CD14-positive monocyte (primary cell): ENCODE results near the gene TTC21A. TPM values are rescaled to one million over a fixed set of nuclear protein-coding genes. Genes with fewer than 3 reads are reported as not detected.

Experiments
- DNase-seq, 3 donors: peaks; one replicate each; pipeline ENCODE4 v3.0.0-alpha.2; 2011 to 2022
- H2AFZ ChIP-seq: 2 replicates; pipeline ENCODE4 v1.6.0; 2012; ENCODE audit warnings: mild to moderate bottlenecking, low read depth, low read length, inconsistent platforms; ENCODE audit not compliant: insufficient read depth, poor library complexity, severe bottlenecking
- H3K27ac ChIP-seq, 2 donors: 1 replicate in 1 of 2; 2 replicates in 1 of 2; pipeline ENCODE4 v1.5.1; 2012 to 2013; ENCODE audit warnings: low read length in 2 of 2, control low read depth in 1 of 2, inconsistent platforms in 1 of 2, low read depth in 1 of 2, mild to moderate bottlenecking in 1 of 2
- H3K27me3 ChIP-seq, 2 donors: one replicate each; pipeline versions ENCODE4 v1.6.0 to v1.6.1; 2011 to 2013; ENCODE audit warnings: low read length in 2 of 2; ENCODE audit not compliant: control insufficient read depth in 2 of 2, insufficient read depth in 2 of 2
- H3K36me3 ChIP-seq, 2 donors: replicated peaks in 1 of 2; 1 replicate in 1 of 2; 2 replicates in 1 of 2; pipeline versions ENCODE4 v1.5.1 to v1.6.1; 2012 to 2013; ENCODE audit warnings: low read length in 2 of 2, control low read depth in 1 of 2, inconsistent platforms in 1 of 2, mild to moderate bottlenecking in 1 of 2; ENCODE audit not compliant: insufficient read depth in 2 of 2, control insufficient read depth in 1 of 2
- H3K4me1 ChIP-seq, 2 donors: 1 replicate in 1 of 2; 2 replicates in 1 of 2; pipeline versions ENCODE4 v1.5.1 to v1.6.1; 2012 to 2013; ENCODE audit warnings: low read length in 2 of 2, control low read depth in 1 of 2, inconsistent platforms in 1 of 2, mild to moderate bottlenecking in 1 of 2, moderate library complexity in 1 of 2; ENCODE audit not compliant: insufficient read depth in 2 of 2, control insufficient read depth in 1 of 2
- H3K4me2 ChIP-seq: replicated peaks from 2 replicates; pipeline ENCODE3; 2012; ENCODE audit warnings: low read length, moderate library complexity, mild to moderate bottlenecking; ENCODE audit not compliant: poor library complexity, severe bottlenecking; ENCODE audit errors: extremely low read depth
- H3K4me3 ChIP-seq, 3 experiments: fragments of 200-600 bp in 1 of 3; sonication (generic) in 1 of 3; replicated peaks in 1 of 3; 1 replicate in 2 of 3; 2 replicates in 1 of 3; pipeline ENCODE4 v1.5.1; 2011 to 2013; ENCODE audit warnings: low read length in 3 of 3, mild to moderate bottlenecking in 3 of 3, control low read depth in 2 of 3, low read depth in 2 of 3, inconsistent platforms in 1 of 3, moderate library complexity in 1 of 3
- H3K79me2 ChIP-seq: 2 replicates; pipeline ENCODE4 v1.6.0; 2012; ENCODE audit warnings: mild to moderate bottlenecking, control low read depth, inconsistent platforms, low read length, moderate library complexity; ENCODE audit not compliant: insufficient read depth
- H3K9ac ChIP-seq: 2 replicates; pipeline ENCODE4 v1.6.0; 2017; ENCODE audit warnings: low read length, mild to moderate bottlenecking; ENCODE audit not compliant: insufficient read depth, poor library complexity, severe bottlenecking
- H3K9me3 ChIP-seq, 2 donors: replicated peaks in 1 of 2; 1 replicate in 1 of 2; 2 replicates in 1 of 2; pipeline versions ENCODE4 v1.5.1 to v1.6.1; 2012 to 2013; ENCODE audit warnings: low read length in 2 of 2, control low read depth in 1 of 2; ENCODE audit not compliant: control insufficient read depth in 1 of 2, insufficient read depth in 1 of 2
- H4K20me1 ChIP-seq: 2 replicates; pipeline ENCODE4 v1.6.0; 2012; ENCODE audit warnings: mild to moderate bottlenecking, low read length, control low read depth, moderate library complexity; ENCODE audit not compliant: insufficient read depth
- H3K27ac Mint-ChIP-seq, 7 donors: one replicate each; pipeline ENCODE4 v1.8.0; 2020; ENCODE audit warnings: mild to moderate bottlenecking in 7 of 7, mixed read lengths in 7 of 7, moderate library complexity in 6 of 7, inconsistent platforms in 2 of 7
- H3K27me3 Mint-ChIP-seq, 3 donors: one replicate each; pipeline ENCODE4 v1.8.0; 2021 to 2022; ENCODE audit warnings: low read depth in 3 of 3, mild to moderate bottlenecking in 3 of 3, mixed read lengths in 3 of 3, moderate library complexity in 3 of 3, inconsistent platforms in 1 of 3
- H3K36me3 Mint-ChIP-seq, 2 donors: one replicate each; pipeline ENCODE4 v1.8.0; 2020; ENCODE audit warnings: mixed read lengths in 2 of 2, inconsistent platforms in 1 of 2, mild to moderate bottlenecking in 1 of 2
- H3K4me1 Mint-ChIP-seq: one replicate; pipeline ENCODE4 v1.8.0; 2020; ENCODE audit warnings: mild to moderate bottlenecking, mixed read lengths
- H3K4me3 Mint-ChIP-seq, 2 donors: one replicate each; pipeline ENCODE4 v1.8.0; 2020; ENCODE audit warnings: mild to moderate bottlenecking in 2 of 2, mixed read lengths in 2 of 2, moderate library complexity in 1 of 2
- H3K9me3 Mint-ChIP-seq, 7 donors: one replicate each; pipeline ENCODE4 v1.8.0; 2020 to 2022; ENCODE audit warnings: mixed read lengths in 7 of 7, mild to moderate bottlenecking in 6 of 7, moderate library complexity in 6 of 7, inconsistent platforms in 2 of 7
- CTCF ChIP-seq: fragments of 200-600 bp; IDR thresholded peaks from one replicate; pipeline ENCODE4 v1.8.0; 2022; ENCODE audit warnings: antibody characterized with exemption, mild to moderate bottlenecking
- WGBS: methylation state at CpG from one replicate; pipeline ENCODE4 v1.1.5; 2013; ENCODE audit warnings: missing lambda C conversion rate; ENCODE audit not compliant: insufficient coverage; 5-methylcytosine and 5-hydroxymethylcytosine counted together
- intact Hi-C, 2 donors: fragments of 100-400 bp; cut with micrococcal nuclease; formaldehyde crosslinking; loops; one replicate each; pipeline versions ENCODE4 v1.15.0 to v1.15.1; 2023
- polyA plus RNA-seq, 3 donors: library from polyadenylated mRNA; depleted of rRNA in 1 of 3; unstranded in 2 of 3; stranded (reverse) in 1 of 3; fragments of 300-500 nt in 2 of 3; fragments of >200 nt in 1 of 3; fragmentation: Illumina TruSeq in 2 of 3; gene quantifications; 1 replicate in 2 of 3; 2 replicates in 1 of 3; pipeline ENCODE4 v1.2.3, GENCODE V29; 2012 to 2021

The TTC21A gene
- polyA plus RNA-seq, 3 donors: 0.67 to 12.9 (median 2.2) TPM

GRCh38 chr3:39180546-39181346, 73.3 kb downstream of the TTC21A start:
- Histone ChIP-seq H3K27me3 (peaks cover 5 to 8% of the 10 kb centered on the region in 2 donors), H3K9ac (no peak overlapping the region), H3K4me2 (peak overlapping the region; percentile 78), H3K79me2 (no peaks in the 10 kb centered on the region), H4K20me1 (no peaks in the 10 kb centered on the region), H3K4me3 (peak overlapping the region; percentile 15 to 76 (median 29)), H3K27ac (no peak overlapping the region), H3K9me3 (no peaks in the 10 kb centered on the region), H2AFZ (peak overlapping the region; percentile 62), H3K4me1 (peaks cover 24 to 31% of the 10 kb centered on the region in 2 donors), H3K36me3 (no peaks in the 10 kb centered on the region)
- Mint-ChIP-seq H3K4me1 (peaks cover 31% of the 10 kb centered on the region), H3K4me3 (peak overlapping the region; percentile 71 to 94), H3K27me3 (peaks cover 13 to 19% (median 19%) of the 10 kb centered on the region in 3 donors), H3K9me3 (peaks cover 0 to 3% (median 0%) of the 10 kb centered on the region in 7 donors), H3K36me3 (peaks cover 3 to 10% of the 10 kb centered on the region in 2 donors), H3K27ac (peak overlapping the region in 6 of 7 donors; percentile 31 to 87 (median 66))
- 3% methylated on average over 58 of the region's 64 CpGs for WGBS
- TF ChIP-seq CTCF: no peak
- intact Hi-C loops: loop anchor here (5.0 kb wide), 2 partner anchors 33 to 73 kb away; partner anchors contain the start of genes GORASP1 (in 1 of the 2) and TTC21A (in 1 of the 2)
- DNase-seq: peak; percentile 70 to 77 (median 73)

GRCh38 chr3:39181408-39182335, 74.2 kb downstream of the TTC21A start:
- H3K36me3 ChIP-seq: no peaks in the 10 kb centered on the region
- peak overlapping the region in 4 of 7 donors; percentile 7 to 61 (median 33) for H3K27ac Mint-ChIP-seq
- H3K36me3 Mint-ChIP-seq: peaks cover 3 to 10% of the 10 kb centered on the region in 2 donors
- no peaks in the 10 kb centered on the region for H4K20me1 ChIP-seq
- TF ChIP-seq CTCF: no peak
- no peaks in the 10 kb centered on the region for H3K9me3 ChIP-seq
- peaks cover 28% of the 10 kb centered on the region for H3K4me1 Mint-ChIP-seq
- H3K27me3 ChIP-seq: peaks cover 5 to 8% of the 10 kb centered on the region in 2 donors
- no peak overlapping the region for H2AFZ ChIP-seq
- H3K9me3 Mint-ChIP-seq: peaks cover 0 to 3% (median 0%) of the 10 kb centered on the region in 7 donors
- no peak overlapping the region for H3K9ac ChIP-seq
- no peak overlapping the region for H3K27ac ChIP-seq
- peaks cover 13 to 19% (median 16%) of the 10 kb centered on the region in 3 donors for H3K27me3 Mint-ChIP-seq
- WGBS: 78% methylated on average over 3 of the region's 7 CpGs
- H3K4me3 Mint-ChIP-seq: peak overlapping the region; percentile 70 to 84
- H3K4me1 ChIP-seq: peaks cover 24 to 31% of the 10 kb centered on the region in 2 donors
- no peaks in the 10 kb centered on the region for H3K79me2 ChIP-seq
- peak overlapping the region; percentile 78 for H3K4me2 ChIP-seq
- intact Hi-C loops: loop anchor here (5.0 kb wide), 2 partner anchors 34 to 74 kb away; partner anchors contain the start of genes GORASP1 (in 1 of the 2) and TTC21A (in 1 of the 2)
- no peak for DNase-seq
- peak overlapping the region in 1 of 3 experiments; percentile 76 for H3K4me3 ChIP-seq
